Calu3 (cell line): ENCODE measurements around the gene NELL1. TPM values are rescaled to one million over a fixed set of nuclear protein-coding genes. Genes with fewer than 3 reads are reported as not detected.

Experiments
- BruUV-seq: library from RNA; stranded (reverse); fragments of 400-500 nt; replicated peaks from 2 replicates; lab custom pipeline; 2021; lab: Mats Ljungman, UMichigan
- CTCF ChIA-PET: fragments of 300-600 bp; sonication (Branson Sonifier 250); formaldehyde crosslinking; loops from one replicate; lab custom pipeline; 2022; ENCODE audit warnings: antibody characterized with exemption; lab: Charles Lee
- DNase-seq: peaks from one replicate; pipeline ENCODE4 v3.0.0; 2022
- H3K27ac Mint-ChIP-seq: one replicate; pipeline ENCODE4 v1.8.0; 2022; ENCODE audit warnings: mixed read lengths; ENCODE audit not compliant: unreplicated experiment
- H3K27me3 Mint-ChIP-seq: one replicate; pipeline ENCODE4 v1.8.0; 2022; ENCODE audit warnings: mixed read lengths; ENCODE audit not compliant: unreplicated experiment
- H3K36me3 Mint-ChIP-seq: one replicate; pipeline ENCODE4 v1.8.0; 2022; ENCODE audit warnings: mild to moderate bottlenecking, moderate library complexity, mixed read lengths; ENCODE audit not compliant: insufficient read depth, unreplicated experiment
- H3K4me1 Mint-ChIP-seq: one replicate; pipeline ENCODE4 v1.8.0; 2022; ENCODE audit warnings: mild to moderate bottlenecking, low read depth, mixed read lengths; ENCODE audit not compliant: unreplicated experiment
- H3K4me3 Mint-ChIP-seq: one replicate; pipeline ENCODE4 v1.8.0; 2022; ENCODE audit warnings: mild to moderate bottlenecking, low read depth, moderate library complexity, mixed read lengths; ENCODE audit not compliant: unreplicated experiment
- H3K9me3 Mint-ChIP-seq: one replicate; pipeline ENCODE4 v1.8.0; 2022; ENCODE audit warnings: low read depth, mixed read lengths; ENCODE audit not compliant: unreplicated experiment
- intact Hi-C: fragments of 100-400 bp; cut with micrococcal nuclease; formaldehyde crosslinking; loops from one replicate; pipeline ENCODE4 v1.10.0; 2022; ENCODE audit not compliant: unreplicated experiment
- total RNA-seq: library from RNA; stranded (reverse); gene quantifications from 2 replicates; pipeline ENCODE4 v1.2.3, GENCODE V29; 2022
- TF ChIP-seq, protein P1 (sequence below): fragments of 200-600 bp; IDR thresholded peaks from one replicate; pipeline ENCODE4 v1.8.0; 2022; ENCODE audit warnings: antibody characterized with exemption; ENCODE audit not compliant: unreplicated experiment

The NELL1 gene
- total RNA-seq, 1 experiment from 2014 or later = not detected

DNA sequence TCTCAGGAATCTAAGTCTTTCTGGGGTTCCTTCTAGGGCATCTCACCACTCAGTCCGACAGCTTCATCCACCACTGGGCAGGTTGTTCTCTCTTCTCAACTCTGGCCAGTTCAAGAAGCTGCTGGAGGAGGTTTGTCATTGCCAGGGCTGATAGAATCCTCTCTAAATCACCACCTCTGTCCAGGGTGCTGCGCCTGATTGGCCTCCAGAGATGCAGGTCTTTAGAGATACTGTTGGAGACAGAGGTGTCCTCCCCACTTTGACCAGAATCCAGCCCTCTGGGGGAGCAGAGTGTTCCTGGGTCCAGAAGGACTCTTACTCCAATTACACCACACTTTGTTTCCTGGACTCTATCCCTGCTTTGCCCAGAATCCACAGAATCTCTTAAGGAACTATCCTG lies 90.2 kb downstream of the NELL1 start:
- H3K9me3 Mint-ChIP-seq = peaks cover 14% of the 10 kb centered on the region
- no TSS peak for BruUV-seq
- H3K36me3 Mint-ChIP-seq = no peaks in the 10 kb centered on the region
- no peak for DNase-seq
- CTCF ChIA-PET = no interaction called here
- intact Hi-C loops = no loop called here
- H3K4me3 Mint-ChIP-seq = no peak overlapping the region
- H3K27me3 Mint-ChIP-seq = no peaks in the 10 kb centered on the region
- no peak overlapping the region for H3K27ac Mint-ChIP-seq
- TF ChIP-seq, protein P1, sequence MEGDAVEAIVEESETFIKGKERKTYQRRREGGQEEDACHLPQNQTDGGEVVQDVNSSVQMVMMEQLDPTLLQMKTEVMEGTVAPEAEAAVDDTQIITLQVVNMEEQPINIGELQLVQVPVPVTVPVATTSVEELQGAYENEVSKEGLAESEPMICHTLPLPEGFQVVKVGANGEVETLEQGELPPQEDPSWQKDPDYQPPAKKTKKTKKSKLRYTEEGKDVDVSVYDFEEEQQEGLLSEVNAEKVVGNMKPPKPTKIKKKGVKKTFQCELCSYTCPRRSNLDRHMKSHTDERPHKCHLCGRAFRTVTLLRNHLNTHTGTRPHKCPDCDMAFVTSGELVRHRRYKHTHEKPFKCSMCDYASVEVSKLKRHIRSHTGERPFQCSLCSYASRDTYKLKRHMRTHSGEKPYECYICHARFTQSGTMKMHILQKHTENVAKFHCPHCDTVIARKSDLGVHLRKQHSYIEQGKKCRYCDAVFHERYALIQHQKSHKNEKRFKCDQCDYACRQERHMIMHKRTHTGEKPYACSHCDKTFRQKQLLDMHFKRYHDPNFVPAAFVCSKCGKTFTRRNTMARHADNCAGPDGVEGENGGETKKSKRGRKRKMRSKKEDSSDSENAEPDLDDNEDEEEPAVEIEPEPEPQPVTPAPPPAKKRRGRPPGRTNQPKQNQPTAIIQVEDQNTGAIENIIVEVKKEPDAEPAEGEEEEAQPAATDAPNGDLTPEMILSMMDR = no peak
- no peaks in the 10 kb centered on the region for H3K4me1 Mint-ChIP-seq

DNA sequence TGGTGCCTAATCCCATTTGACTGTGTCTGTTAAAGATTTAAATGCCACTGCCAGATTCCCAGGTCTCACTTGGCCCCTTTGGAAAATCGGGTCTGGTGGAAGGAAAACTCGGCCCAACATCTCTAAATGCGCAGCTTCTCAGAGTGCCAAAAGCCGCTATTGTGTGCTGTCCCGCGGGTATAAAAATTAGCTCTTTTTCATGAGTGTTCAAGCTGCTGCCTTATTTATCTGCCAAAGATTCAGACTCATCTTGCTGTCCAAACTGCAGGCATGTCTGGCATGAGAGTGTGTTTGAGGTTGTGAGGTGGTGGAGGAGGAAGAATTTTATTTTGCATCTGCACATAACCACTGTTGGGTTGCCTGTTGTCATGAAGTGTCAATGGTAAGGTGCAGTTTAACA lies 91.4 kb downstream of the NELL1 start:
- CTCF ChIA-PET = interaction anchor here (0.6 kb wide), 1 partner anchor 187 kb away, joined by 4 read pairs; no protein-coding TSS in a partner anchor
- H3K4me1 Mint-ChIP-seq = no peaks in the 10 kb centered on the region
- no peak overlapping the region for H3K4me3 Mint-ChIP-seq
- no peak overlapping the region for H3K27ac Mint-ChIP-seq
- intact Hi-C loops = no loop called here
- no peaks in the 10 kb centered on the region for H3K27me3 Mint-ChIP-seq
- DNase-seq = no peak
- BruUV-seq = no TSS peak
- no peaks in the 10 kb centered on the region for H3K36me3 Mint-ChIP-seq
- peaks cover 19% of the 10 kb centered on the region for H3K9me3 Mint-ChIP-seq
- TF ChIP-seq, protein P1 = no peak

DNA sequence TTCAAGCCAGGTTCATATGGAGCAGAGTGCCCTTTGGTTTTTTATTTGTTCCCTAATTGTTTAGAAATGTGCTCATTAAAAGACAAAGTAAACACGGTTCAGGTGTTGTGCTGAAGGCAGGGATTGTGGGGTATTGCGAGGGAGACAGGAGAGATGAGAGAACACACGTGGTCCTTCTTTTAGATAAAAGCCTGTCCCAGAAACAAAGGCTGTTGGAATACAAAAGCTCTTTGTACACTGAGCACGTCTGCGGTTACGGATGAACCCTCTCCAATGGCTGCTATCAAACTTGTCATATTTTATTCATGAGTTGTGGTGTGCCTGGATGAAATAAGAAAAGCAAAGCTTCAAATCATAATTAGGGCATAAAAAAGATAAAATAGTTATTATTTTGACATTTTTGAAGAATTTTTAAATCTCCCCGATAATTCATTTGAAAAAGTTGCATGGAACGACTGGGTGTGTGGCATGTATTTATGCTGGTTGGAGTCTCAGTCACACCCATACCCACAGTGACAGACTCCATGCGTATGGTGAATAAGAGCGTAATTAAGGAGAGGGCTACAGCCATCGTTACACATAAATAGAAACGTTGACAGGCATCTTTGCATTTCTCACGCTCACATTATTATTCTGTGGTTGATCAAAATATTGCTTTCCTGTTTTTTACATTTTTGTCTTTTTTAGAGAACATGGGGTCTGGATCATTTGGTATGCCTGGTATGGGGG lies 92.9 kb downstream of the NELL1 start:
- H3K4me1 Mint-ChIP-seq = no peaks in the 10 kb centered on the region
- BruUV-seq = no TSS peak
- no peak for DNase-seq
- H3K4me3 Mint-ChIP-seq = no peak overlapping the region
- CTCF ChIA-PET = no interaction called here
- no peaks in the 10 kb centered on the region for H3K36me3 Mint-ChIP-seq
- H3K27ac Mint-ChIP-seq = no peak overlapping the region
- H3K9me3 Mint-ChIP-seq = peaks cover 19% of the 10 kb centered on the region
- intact Hi-C loops = no loop called here
- H3K27me3 Mint-ChIP-seq = no peaks in the 10 kb centered on the region
- TF ChIP-seq, protein P1 = no peak

DNA sequence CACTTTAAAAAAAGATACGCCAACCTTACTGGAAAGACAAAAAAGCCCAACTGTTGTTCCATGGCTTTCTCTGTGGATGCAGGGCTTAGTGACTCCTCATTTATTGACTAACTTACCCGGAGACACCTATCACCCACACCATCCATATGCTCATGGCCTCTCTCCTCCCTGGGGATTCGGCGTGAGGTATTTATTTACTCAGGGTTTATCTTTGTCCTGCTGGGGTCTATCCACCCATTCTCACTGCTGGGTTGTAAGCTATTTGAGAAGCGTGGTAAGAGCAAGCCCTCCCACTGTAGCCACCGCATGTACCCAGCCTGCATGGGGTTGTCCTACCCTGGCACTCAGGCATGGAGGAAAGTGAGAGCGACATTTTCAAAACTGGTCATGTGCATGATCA lies 93.6 kb downstream of the NELL1 start:
- no TSS peak for BruUV-seq

More for the DNA sequence above, 93.6 kb downstream of the NELL1 start:
- intact Hi-C loops = no loop called here
- peaks cover 15% of the 10 kb centered on the region for H3K9me3 Mint-ChIP-seq
- H3K36me3 Mint-ChIP-seq = no peaks in the 10 kb centered on the region
- no peak for DNase-seq
- CTCF ChIA-PET = no interaction called here
- TF ChIP-seq, protein P1 = no peak
- no peaks in the 10 kb centered on the region for H3K4me1 Mint-ChIP-seq
- no peak overlapping the region for H3K27ac Mint-ChIP-seq
- no peak overlapping the region for H3K4me3 Mint-ChIP-seq
- H3K27me3 Mint-ChIP-seq = no peaks in the 10 kb centered on the region
